Astrocyte (in vitro differentiated cells and primary cell): ENCODE results near the gene VWC2L. TPM values are rescaled to one million over a fixed set of nuclear protein-coding genes. Genes with fewer than 3 reads are reported as not detected.

Source experiments
- DNase-seq: peaks from one replicate; pipeline ENCODE4 v3.0.0-alpha.2; 2010; ENCODE audit warnings: low read depth
- FAIRE-seq: peaks from 2 replicates; lab custom pipeline; 2011; peaks lifted over from hg19 to GRCh38; lab: Jason Lieb, UNC
- H2AFZ ChIP-seq: 2 replicates; pipeline ENCODE4 v1.6.0; 2012; ENCODE audit warnings: low read depth, low read length, inconsistent platforms
- H3K27ac ChIP-seq: 2 replicates; pipeline ENCODE4 v1.5.1; 2011; ENCODE audit warnings: low read depth, low read length, inconsistent platforms
- H3K27me3 ChIP-seq: 2 replicates; pipeline ENCODE4 v1.6.0; 2011; ENCODE audit warnings: low read length, inconsistent platforms; ENCODE audit not compliant: insufficient read depth
- H3K36me3 ChIP-seq: 2 replicates; pipeline ENCODE4 v1.5.1; 2011; ENCODE audit warnings: low read length, inconsistent platforms; ENCODE audit not compliant: insufficient read depth
- H3K4me1 ChIP-seq: 2 replicates; pipeline ENCODE4 v1.5.1; 2011; ENCODE audit warnings: low read length, inconsistent platforms; ENCODE audit not compliant: insufficient read depth
- H3K4me2 ChIP-seq: 2 replicates; pipeline ENCODE4 v1.6.0; 2012; ENCODE audit warnings: low read length, inconsistent platforms
- H3K4me3 ChIP-seq: 2 replicates; pipeline ENCODE4 v1.5.1; 2011; ENCODE audit warnings: low read depth, mild to moderate bottlenecking, low read length, inconsistent platforms; ENCODE audit not compliant: insufficient read depth
- H3K79me2 ChIP-seq: 2 replicates; pipeline ENCODE4 v1.6.0; 2012; ENCODE audit warnings: mild to moderate bottlenecking, low read length, inconsistent platforms; ENCODE audit not compliant: insufficient read depth
- H3K9ac ChIP-seq: 2 replicates; pipeline ENCODE4 v1.6.0; 2012; ENCODE audit warnings: mild to moderate bottlenecking, low read length, inconsistent platforms
- H3K9me3 ChIP-seq: 2 replicates; pipeline ENCODE4 v1.5.1; 2012; ENCODE audit warnings: low read depth, mild to moderate bottlenecking, low read length, inconsistent platforms; ENCODE audit not compliant: insufficient read depth
- H4K20me1 ChIP-seq: 2 replicates; pipeline ENCODE4 v1.6.0; 2012; ENCODE audit warnings: low read length, inconsistent platforms; ENCODE audit not compliant: insufficient read depth
- H3K27ac Mint-ChIP-seq: one replicate; pipeline ENCODE4 v1.8.0; 2021; ENCODE audit warnings: mild to moderate bottlenecking, mixed read lengths; ENCODE audit not compliant: unreplicated experiment
- H3K27me3 Mint-ChIP-seq: one replicate; pipeline ENCODE4 v1.8.0; 2021; ENCODE audit warnings: low read depth, mixed read lengths; ENCODE audit not compliant: unreplicated experiment
- H3K36me3 Mint-ChIP-seq: one replicate; pipeline ENCODE4 v1.8.0; 2021; ENCODE audit warnings: low read depth, mixed read lengths; ENCODE audit not compliant: unreplicated experiment
- H3K4me1 Mint-ChIP-seq: one replicate; pipeline ENCODE4 v1.8.0; 2021; ENCODE audit warnings: low read depth, mixed read lengths; ENCODE audit not compliant: unreplicated experiment
- H3K4me3 Mint-ChIP-seq: one replicate; pipeline ENCODE4 v1.8.0; 2021; ENCODE audit warnings: mild to moderate bottlenecking, moderate library complexity, mixed read lengths; ENCODE audit not compliant: unreplicated experiment
- H3K9me3 Mint-ChIP-seq: one replicate; pipeline ENCODE4 v1.8.0; 2021; ENCODE audit warnings: mild to moderate bottlenecking, mixed read lengths; ENCODE audit not compliant: unreplicated experiment
- EZH2 ChIP-seq: IDR thresholded peaks from 2 replicates; pipeline ENCODE4 v1.6.1; 2012; ENCODE audit warnings: mild to moderate bottlenecking, low read length, inconsistent platforms; ENCODE audit not compliant: insufficient read depth
- total RNA-seq: library from RNA; stranded (reverse); gene quantifications from 2 replicates; pipeline ENCODE4 v1.2.1, GENCODE V29; 2021
- TF ChIP-seq, protein P1 (sequence below): IDR thresholded peaks from 2 replicates; pipeline ENCODE4 v1.5.1; 2011; ENCODE audit warnings: low read depth, mild to moderate bottlenecking, inconsistent platforms, low read length, moderate library complexity; ENCODE audit not compliant: insufficient read depth

The VWC2L gene
- total RNA-seq, 1 donor from 2014 or later, result not detected

- no peaks in the 10 kb centered on the region for H3K4me1 ChIP-seq
- DNase-seq (peak; percentile 19), FAIRE-seq (no peak)
- H3K9me3 ChIP-seq, result no peaks in the 10 kb centered on the region
- no peak overlapping the region for H3K4me2 ChIP-seq
- no peaks in the 10 kb centered on the region for H4K20me1 ChIP-seq
- H3K36me3 Mint-ChIP-seq, result no peaks in the 10 kb centered on the region
- peaks cover 20% of the 10 kb centered on the region for H3K4me1 Mint-ChIP-seq
- H2AFZ ChIP-seq, result no peak overlapping the region
- no peak for TF ChIP-seq EZH2
- TF ChIP-seq, protein P1, sequence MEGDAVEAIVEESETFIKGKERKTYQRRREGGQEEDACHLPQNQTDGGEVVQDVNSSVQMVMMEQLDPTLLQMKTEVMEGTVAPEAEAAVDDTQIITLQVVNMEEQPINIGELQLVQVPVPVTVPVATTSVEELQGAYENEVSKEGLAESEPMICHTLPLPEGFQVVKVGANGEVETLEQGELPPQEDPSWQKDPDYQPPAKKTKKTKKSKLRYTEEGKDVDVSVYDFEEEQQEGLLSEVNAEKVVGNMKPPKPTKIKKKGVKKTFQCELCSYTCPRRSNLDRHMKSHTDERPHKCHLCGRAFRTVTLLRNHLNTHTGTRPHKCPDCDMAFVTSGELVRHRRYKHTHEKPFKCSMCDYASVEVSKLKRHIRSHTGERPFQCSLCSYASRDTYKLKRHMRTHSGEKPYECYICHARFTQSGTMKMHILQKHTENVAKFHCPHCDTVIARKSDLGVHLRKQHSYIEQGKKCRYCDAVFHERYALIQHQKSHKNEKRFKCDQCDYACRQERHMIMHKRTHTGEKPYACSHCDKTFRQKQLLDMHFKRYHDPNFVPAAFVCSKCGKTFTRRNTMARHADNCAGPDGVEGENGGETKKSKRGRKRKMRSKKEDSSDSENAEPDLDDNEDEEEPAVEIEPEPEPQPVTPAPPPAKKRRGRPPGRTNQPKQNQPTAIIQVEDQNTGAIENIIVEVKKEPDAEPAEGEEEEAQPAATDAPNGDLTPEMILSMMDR, result no peak
- no peaks in the 10 kb centered on the region for H3K36me3 ChIP-seq
- no peak overlapping the region for H3K4me3 Mint-ChIP-seq
- no peaks in the 10 kb centered on the region for H3K79me2 ChIP-seq
- no peaks in the 10 kb centered on the region for H3K27me3 Mint-ChIP-seq
- H3K9ac ChIP-seq, result no peak overlapping the region
- no peak overlapping the region for H3K4me3 ChIP-seq
- H3K27ac Mint-ChIP-seq, result no peak overlapping the region
- H3K27me3 ChIP-seq, result no peaks in the 10 kb centered on the region
- no peak overlapping the region for H3K27ac ChIP-seq
- no peaks in the 10 kb centered on the region for H3K9me3 Mint-ChIP-seq
These were observed 196.2 kb downstream of the VWC2L start for GRCh38 chr2:214607051-214607450.

- Mint-ChIP-seq H3K36me3 (no peaks in the 10 kb centered on the region), H3K4me3 (no peak overlapping the region), H3K4me1 (peaks cover 9% of the 10 kb centered on the region)
These were observed 200.2 kb downstream of the VWC2L start for GRCh38 chr2:214611015-214611414.

DNA sequence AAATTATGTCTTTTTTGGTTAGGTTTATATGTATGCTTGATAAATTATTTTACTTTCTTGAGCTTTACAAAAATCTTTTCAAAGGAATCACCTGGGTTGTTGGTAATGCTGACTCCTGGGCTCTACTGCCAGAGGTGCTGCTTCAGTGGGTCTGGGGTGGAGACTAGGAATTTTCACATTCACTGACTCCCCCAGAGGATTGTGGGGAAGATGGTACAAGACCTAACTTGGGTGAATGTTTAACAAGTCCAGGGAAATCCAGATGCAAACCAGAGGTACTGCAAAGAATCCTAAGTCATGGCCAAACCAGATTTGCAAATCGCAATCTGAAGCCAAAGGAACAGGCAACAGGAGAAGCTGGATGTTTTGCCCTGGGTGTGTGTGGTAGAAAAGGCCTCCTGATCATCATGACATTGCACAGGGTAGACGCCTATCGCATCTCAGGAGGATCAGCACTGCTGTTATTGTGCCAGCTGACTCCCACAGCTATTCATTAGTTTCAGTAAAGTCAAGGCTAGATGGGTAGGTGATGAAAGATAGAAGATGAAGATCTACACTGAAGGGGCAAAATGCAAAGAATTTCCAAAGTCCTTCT is 213.4 kb downstream of the VWC2L start:
- no peak for TF ChIP-seq EZH2
- TF ChIP-seq, protein P1, result no peak
- no peaks in the 10 kb centered on the region for H3K9me3 ChIP-seq
- Mint-ChIP-seq H3K27ac (no peak overlapping the region), H3K27me3 (no peaks in the 10 kb centered on the region), H3K4me1 (peaks cover 2% of the 10 kb centered on the region), H3K4me3 (no peak overlapping the region), H3K36me3 (no peaks in the 10 kb centered on the region), H3K9me3 (no peaks in the 10 kb centered on the region)
- H3K4me1 ChIP-seq, result no peaks in the 10 kb centered on the region
- H3K27ac ChIP-seq, result no peak overlapping the region
- FAIRE-seq (no peak), DNase-seq (no peak)
- no peak overlapping the region for H3K4me2 ChIP-seq
- H3K79me2 ChIP-seq, result no peaks in the 10 kb centered on the region
- H3K36me3 ChIP-seq, result no peaks in the 10 kb centered on the region
- no peaks in the 10 kb centered on the region for H3K27me3 ChIP-seq
- H3K9ac ChIP-seq, result no peak overlapping the region
- H4K20me1 ChIP-seq, result no peaks in the 10 kb centered on the region
- no peak overlapping the region for H3K4me3 ChIP-seq
- no peak overlapping the region for H2AFZ ChIP-seq

More at GRCh38 chr2:214611015-214611414, 200.2 kb downstream of the VWC2L start:
- no peaks in the 10 kb centered on the region for H3K36me3 ChIP-seq
- no peak overlapping the region for H3K27ac Mint-ChIP-seq
- no peaks in the 10 kb centered on the region for H4K20me1 ChIP-seq
- no peaks in the 10 kb centered on the region for H3K4me1 ChIP-seq
- H3K4me2 ChIP-seq, result no peak overlapping the region
- FAIRE-seq, result no peak
- H3K9ac ChIP-seq, result no peak overlapping the region
- H3K4me3 ChIP-seq, result no peak overlapping the region
- no peak overlapping the region for H3K27ac ChIP-seq
- H2AFZ ChIP-seq, result no peak overlapping the region
- no peaks in the 10 kb centered on the region for H3K27me3 ChIP-seq
- H3K79me2 ChIP-seq, result no peaks in the 10 kb centered on the region
- H3K9me3 ChIP-seq, result no peaks in the 10 kb centered on the region
- no peaks in the 10 kb centered on the region for H3K27me3 Mint-ChIP-seq
- TF ChIP-seq, protein P1, result no peak
- TF ChIP-seq EZH2, result no peak
- H3K9me3 Mint-ChIP-seq, result peaks cover 3% of the 10 kb centered on the region
- DNase-seq, result no peak
